22Rv1 (cell line): ENCODE measurements around the gene PLD4.

Source experiments
- CTCF ChIP-seq: fragments of 450-650 bp; IDR thresholded peaks from 2 replicates; pipeline ENCODE4 v1.5.1; 2017; ENCODE audit warnings: mild to moderate bottlenecking
- ZFX ChIP-seq: fragments of 450-650 bp; IDR thresholded peaks from 2 replicates; pipeline ENCODE4 v1.6.1; 2017; ENCODE audit warnings: antibody characterized with exemption, borderline replicate concordance

GRCh38 chr14:104919993-104920315 lies 4.7 kb upstream of the PLD4 start:
- TF ChIP-seq CTCF (no peak), ZFX (no peak)
